Activated CD4-positive, alpha-beta T cell treated with anti-CD3 and anti-CD28 coated beads for 48 hours (primary cell): ENCODE data around the gene PLD3.
"Not testable (repeated sequence)": the region's sequence is repeated elsewhere in the genome, so short reads cannot be mapped to it uniquely, and the experiment has no call there.

ENCODE experiments used
- DNase-seq: peaks from one replicate; pipeline ENCODE4 v3.0.0-alpha.2; 2020

PLD3 gene

DNA sequence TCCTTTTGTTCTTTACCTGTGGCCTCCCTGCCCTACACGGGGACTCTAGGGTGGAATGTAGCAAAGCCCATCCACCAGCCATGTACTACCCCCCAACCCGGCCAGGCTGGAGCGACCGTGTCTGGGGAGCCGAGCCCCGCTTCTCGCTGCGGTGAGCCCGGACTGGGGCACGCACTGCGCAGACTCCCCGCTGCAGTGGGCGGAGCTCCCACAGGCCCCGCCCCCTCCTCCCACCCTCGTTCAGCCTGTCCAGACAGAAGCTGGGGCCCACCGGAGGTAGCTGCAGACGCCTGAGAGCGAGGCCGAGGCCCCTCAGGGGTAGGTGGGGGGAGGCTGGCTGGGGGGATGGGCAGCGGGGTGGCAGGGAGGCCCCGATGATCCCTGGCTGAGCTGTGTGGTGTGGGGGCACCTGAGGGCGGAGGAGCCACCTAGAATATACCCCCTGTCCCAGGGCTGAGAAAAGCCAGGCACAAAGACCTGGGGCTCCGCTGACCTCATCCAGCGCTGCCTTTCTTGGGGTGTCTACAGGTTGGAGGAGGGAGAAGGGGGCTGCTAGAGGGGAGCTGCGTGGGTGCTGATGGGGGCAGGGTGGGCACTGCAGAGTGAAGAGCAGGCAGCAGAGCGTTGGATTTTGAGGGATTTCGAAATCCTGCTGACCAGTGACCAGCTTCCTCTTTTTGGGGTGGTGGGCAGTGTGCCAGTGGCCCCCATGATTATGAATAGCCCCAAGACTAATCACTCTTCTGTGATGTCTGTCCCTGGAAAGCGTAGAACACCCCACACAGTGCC is 17.3 kb downstream of the PLD3 start:
- DNase-seq: peak; percentile 76

DNA sequence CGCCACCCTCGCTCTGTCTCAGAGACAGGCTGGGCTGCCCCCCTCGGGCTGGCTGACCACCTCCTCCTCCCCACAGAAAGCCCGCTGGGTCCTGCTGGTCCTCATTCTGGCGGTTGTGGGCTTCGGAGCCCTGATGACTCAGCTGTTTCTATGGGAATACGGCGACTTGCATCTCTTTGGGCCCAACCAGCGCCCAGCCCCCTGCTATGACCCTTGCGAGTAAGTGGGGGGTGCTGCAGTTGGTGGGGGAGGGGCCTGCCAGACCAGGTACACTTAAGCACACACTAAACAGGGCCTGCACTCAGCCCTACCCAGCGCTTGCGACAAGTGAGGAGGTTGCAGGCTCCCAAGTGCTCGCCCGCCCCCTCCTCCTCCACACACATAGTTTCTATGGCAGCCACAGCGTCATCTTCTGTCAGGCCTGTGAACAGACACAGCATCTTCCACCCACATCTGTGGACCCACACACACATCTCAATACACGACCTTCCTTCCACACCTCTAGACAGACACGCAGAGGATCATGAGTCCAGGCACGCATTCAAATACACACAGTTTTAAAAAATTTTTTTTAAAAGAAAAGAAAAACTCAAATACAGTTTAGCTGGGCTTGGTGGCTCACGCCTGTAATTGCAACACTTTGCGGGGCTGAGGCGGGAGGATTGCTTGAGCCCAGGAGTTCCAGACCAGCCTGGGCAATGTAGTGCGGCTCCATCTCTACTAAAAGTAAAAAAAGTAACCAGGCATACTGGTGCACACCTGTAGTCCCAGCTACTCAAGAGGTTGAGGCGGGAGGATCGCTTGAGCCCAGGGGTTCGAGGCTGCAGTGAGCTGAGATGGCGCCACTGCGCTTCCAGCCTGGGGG is 18.4 kb downstream of the PLD3 start:
- no peak for DNase-seq

DNA sequence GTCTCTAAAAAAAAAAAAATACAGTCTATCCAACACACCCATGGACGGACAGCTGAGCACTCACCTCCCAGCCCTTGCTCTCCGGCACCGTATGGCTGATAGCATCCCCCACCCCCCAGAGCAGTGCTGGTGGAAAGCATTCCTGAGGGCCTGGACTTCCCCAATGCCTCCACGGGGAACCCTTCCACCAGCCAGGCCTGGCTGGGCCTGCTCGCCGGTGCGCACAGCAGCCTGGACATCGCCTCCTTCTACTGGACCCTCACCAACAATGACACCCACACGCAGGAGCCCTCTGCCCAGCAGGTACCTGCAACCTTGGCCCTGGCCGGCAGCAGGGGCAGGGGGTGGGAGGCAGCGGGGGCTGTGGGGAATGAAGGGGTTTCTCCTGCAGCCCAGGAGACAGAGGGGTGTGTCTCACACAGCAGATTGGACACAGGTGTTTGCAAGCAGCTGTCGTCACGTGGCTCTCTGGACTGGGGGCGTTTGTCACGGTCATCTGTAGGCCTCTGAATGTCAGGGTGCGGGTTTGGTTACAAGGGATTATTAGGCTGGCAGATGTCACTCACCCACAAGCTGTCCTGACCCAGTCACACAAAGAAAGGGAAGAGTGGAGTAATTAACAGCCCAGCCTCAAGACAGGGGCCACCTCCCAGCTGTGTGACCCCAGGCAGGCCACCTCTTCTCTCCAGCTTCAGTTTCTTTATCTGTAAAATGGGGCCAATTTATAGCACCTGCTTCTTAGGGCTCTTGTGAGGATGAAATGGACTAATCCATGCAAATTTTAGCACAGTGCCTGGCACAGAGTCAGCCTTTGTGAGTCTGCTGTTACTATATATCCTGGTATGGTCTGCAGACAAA is 19.3 kb downstream of the PLD3 start:
- DNase-seq: no peak

DNA sequence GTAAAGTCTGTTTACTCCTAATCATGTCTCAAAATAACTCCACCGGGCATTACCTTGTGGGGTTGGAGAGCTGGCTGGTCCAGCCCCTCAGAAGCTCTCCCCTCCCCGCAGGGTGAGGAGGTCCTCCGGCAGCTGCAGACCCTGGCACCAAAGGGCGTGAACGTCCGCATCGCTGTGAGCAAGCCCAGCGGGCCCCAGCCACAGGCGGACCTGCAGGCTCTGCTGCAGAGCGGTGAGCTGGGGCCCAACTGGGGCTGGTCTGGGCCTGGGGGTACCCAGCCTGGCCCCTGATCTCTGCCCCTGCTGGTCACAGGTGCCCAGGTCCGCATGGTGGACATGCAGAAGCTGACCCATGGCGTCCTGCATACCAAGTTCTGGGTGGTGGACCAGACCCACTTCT is 21.3 kb downstream of the PLD3 start:
- no peak for DNase-seq

DNA sequence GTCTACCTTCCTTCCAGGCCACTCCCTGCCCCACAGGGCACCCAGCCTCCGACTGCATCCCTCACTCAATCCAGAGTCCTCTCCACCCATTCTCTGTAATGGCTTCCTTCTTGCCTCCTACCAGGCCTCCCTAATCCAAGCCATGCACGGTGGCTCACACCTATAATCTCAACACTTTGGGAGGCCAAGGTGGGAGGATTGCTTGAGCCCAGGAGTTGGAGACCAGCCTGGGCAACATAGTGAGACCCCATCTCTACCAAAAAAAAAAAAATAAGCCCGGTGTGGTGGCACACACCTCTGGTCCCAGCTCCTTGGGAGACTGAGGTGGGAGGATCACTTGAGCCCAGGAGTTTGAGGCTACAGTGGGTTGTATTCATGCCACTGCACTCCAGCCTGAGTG is 21.8 kb downstream of the PLD3 start:
- not testable (repeated sequence) for DNase-seq

DNA sequence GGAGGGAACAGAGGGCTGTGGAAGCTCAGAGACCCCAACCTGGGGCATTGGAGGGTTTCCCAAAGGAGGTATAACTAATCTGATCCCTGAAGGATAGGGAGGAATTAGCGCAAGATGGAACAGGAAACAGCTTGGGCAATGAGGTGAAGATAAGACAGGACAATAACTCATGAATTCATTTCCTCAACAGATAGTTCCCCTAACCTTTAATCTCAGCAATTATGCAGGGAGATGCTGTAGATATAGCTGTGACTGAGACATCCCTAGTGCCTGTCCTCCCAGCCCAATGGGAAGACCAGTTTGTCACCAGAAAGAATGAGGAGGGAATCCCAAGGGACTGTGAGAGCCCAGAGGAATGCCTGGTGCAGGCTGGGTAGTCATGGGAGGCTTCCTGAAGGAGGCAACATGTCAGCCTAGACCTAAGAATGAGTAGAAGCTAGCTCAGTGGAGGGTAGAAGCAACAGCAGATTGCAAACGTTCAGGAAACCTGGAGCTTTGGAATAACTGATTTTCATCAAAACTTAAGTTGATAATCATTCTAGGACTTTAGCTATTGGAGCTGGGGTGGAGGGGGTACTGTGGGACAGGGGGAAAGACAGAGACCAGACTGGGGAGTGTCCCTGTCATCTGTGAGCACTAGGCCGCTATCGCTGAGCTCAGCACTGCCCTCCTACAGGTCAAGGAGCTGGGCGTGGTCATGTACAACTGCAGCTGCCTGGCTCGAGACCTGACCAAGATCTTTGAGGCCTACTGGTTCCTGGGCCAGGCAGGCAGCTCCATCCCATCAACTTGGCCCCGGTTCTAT is 22.7 kb downstream of the PLD3 start:
- no peak for DNase-seq

DNA sequence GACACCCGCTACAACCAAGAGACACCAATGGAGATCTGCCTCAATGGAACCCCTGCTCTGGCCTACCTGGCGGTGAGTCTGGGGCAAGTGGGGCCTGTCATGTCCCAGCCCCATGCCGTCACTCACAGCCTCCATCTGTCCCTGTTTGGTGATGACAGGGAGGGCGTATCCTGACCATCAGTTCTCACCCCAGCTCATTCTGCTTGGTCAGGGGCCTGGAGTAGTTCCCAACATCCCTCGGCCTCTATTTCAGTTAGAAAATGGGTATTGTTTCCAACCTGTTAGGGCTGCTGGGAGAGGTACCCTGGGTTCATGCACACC is 23.3 kb downstream of the PLD3 start:
- no peak for DNase-seq

DNA sequence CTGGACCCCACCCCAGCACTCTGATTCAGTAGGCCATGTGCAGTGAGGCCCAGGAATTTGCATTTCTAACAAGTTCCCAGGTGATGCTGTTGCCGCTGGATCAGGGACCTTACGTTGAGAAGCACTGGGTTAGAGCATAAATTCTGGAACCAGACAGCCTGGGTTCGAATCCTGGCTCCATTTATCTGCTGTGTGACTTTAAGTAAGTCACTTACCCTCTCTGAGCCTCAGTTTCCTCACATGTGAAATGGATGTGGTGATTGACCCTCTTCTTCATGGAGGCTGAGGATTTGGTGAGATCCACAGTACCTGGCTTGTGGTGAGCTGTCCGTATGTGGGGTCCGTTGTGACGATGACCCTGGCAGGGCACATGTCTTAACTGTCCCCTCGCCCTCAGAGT is 25.6 kb downstream of the PLD3 start:
- no peak for DNase-seq

DNA sequence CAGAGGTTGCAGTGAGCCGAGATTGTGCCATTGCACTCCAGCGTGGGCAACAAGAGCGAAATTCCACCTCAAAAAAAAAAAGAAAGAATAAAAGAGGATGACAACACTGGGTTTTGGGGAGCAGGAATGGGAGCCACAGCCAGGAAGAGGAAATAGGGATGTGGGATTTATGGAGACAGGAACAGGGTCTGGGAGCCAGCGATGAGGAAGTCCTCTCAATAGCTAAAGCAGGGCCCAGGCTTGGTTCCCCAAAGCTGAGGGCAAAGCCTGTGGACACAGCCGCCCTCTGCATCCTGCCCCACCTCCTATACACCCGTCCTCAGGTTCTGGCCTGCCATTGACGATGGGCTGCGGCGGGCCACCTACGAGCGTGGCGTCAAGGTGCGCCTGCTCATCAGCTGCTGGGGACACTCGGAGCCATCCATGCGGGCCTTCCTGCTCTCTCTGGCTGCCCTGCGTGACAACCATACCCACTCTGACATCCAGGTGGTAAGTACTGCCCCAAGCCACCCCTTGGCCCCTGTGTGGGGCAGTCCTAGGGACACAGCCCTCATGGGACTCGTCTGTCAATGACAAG is 27.9 kb downstream of the PLD3 start:
- DNase-seq: no peak

DNA sequence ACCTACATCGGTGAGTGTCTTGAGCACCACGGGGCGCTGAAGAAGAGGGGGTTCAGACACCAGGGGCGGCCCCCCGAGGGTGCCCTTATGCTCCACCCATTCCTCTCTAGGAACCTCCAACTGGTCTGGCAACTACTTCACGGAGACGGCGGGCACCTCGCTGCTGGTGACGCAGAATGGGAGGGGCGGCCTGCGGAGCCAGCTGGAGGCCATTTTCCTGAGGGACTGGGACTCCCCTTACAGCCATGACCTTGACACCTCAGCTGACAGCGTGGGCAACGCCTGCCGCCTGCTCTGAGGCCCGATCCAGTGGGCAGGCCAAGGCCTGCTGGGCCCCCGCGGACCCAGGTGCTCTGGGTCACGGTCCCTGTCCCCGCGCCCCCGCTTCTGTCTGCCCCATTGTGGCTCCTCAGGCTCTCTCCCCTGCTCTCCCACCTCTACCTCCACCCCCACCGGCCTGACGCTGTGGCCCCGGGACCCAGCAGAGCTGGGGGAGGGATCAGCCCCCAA is 29.4 kb downstream of the PLD3 start:
- DNase-seq: no peak

DNA sequence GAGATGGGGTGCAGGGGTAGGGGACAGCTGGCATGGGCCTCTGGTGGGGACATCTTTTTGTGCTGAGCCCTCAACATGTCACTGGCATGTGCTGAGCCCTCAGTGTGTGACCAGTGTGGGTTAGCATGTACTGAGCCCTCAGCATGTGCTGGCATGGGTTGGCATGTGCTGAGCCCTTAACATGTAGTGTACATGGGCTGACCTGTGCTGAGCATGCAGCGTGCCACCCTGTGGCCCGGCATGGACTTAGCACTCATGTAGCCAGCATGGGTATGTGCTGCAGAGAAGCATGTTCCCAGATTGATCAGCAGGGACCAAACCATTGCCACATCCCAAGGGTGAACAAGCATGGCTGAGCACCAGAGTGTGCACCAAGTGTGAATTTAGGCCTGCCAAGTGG is 30.0 kb downstream of the PLD3 start:
- DNase-seq: no peak

DNA sequence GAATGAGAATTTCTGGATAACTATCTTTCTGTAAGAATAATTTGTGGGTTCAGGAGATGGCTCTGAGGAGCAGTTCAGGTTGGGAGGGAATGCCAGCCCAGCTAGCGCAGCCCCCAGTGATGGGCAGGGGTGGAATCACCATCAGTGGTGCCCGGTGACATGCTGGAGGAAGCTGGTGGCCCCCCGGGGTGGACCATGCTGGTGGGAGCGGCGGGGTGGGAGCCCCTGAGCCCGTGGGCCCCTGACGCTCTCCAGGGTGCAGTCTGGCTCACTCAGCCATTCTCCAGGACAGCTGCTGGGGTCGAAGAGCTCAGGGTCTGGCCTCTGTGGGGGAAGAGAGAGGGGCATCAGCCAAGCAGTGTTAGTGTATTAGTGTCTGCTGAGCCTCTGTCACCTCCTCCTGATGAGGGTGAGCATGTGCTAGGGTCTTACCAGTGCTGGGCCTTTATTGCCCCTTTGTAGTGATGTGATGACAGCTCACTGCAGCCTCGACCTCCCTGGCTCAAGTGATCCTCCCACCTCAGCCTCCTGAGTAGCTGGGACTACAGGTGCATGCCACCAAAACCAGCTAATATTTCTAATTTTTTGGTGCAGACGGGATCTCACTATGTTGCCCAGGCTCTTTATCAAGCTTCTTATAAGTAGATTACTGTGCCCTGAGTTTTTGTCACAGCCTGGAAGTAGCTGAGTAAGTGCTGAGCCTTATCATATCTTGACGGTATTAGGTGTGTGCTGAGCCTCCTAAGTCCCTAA is 31.1 kb downstream of the PLD3 start:
- no peak for DNase-seq

DNA sequence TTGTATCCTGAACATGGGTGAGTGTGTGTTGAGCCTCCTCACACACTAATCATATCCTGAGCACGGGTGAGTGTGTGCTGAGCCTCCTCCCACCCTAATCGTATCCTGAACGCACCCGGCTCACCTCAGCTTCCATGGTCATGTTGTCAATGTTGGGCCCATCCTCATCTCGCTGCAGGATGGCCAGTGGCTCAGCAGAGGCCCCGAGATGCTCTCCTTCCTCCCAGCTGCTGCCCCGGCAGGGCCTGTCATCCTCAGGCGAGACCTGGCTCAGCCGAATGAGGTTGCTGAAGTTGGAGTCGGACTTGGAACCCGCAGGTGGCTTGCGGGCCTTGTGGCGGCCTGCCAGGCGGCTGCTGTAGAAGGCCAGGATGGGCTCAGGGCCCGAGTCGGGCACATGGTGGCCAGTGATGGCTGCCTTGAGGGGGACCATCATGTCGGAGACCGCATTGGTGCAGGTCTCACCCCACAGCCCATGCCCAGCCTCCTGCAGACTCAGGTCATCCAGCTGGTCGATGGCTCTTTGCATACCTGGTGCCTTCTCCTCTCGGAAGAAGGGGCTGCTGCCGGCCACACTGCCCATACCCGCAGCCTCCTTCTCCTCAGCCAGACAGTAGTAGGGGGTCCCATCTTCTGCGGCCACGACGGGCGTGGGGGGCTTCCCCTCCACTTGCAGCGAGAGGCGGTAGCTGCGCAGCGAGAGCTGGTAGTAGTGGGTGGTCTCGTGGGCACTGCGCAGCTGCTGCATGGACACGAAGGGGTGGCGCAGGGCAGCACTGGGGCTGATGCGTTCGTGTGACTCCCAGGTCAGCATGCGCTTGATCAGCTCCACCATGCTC is 31.9 kb downstream of the PLD3 start:
- no peak for DNase-seq

DNA sequence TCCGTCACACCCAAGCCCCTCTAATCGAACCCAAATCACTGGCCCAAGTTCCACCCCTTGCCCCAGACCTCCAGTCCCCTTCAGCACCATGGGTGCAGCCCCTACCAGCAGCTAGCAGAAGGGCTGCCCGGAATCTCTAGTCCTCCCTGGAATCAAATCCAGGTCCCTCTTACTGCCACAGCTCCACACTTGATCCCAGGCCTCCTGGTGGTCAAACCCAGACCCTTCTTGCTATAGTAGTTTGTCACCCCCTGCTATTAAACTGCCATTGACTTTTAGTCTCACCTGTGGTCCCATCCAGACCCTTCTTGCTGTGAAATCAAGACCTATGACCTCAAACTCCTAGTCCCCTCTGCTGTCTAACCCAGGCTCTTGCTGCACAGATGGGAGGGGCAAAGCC is 32.8 kb downstream of the PLD3 start:
- DNase-seq: no peak

DNA sequence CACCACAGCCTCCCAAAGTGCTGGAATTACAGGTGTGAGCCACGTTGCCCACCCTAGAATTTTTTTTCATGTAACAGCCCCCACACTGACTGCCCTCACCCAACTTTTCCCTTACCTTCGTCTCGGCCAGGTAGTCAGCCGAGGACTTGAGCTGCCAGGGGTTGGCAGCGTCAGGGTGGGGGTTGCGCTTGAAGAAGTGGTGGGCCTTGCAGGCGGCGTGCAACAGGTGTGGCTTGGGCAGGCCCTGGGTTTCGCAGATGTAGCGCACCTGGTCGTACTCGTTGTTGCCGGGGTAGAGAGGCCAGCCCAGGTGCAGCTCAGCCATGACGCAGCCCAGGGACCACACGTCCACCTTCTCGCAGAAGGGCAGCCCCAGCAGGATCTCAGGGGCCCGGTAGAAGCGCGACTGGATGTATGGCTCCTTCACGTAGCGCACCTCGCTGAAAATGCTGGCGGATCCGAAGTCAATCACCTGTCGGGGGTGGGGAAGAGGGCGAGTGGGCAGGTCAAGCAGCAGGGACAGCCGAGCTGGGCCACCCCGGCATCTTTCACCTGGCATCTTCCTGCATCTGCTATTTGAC is 35.3 kb downstream of the PLD3 start:
- DNase-seq: no peak

DNA sequence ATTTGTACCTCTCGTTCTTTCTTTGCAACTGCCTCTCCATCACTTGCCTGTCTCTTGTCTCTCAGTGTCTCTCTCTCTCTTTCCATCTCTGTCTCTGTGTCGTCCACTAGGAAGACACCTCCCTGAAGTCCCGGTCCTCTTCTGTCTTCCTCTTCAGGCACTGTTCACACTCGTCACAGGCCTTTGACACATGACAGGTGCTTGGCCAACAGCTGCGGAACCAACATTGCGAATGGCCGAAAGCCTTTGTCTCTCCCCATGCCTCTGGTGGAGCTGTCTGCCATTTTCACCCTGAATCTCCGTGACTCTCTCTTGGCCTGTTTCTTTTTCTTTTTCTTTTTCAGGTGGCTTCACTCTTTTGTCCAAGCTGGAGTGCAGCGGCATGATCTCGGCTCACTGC is 38.7 kb downstream of the PLD3 start:
- DNase-seq: no peak

DNA sequence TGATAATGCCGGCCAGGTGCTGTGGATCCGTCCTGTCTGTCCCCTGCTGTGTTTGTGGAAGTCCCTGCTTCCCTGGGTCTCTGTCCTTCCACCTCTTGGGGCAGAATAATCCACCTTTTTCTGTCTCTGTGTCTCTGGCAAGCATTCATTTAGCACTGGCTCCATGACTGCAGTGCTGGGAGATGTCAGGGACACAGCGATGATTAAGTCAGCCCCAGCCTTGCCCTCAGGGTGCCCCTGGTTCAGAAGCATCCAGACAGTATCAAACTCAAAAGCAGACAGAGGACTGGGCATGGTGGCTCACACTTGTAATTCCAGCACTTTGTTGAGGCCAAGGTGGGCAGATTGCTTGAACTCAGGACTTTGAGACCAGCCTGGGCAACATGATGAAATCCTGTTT is 40.0 kb downstream of the PLD3 start:
- no peak for DNase-seq

DNA sequence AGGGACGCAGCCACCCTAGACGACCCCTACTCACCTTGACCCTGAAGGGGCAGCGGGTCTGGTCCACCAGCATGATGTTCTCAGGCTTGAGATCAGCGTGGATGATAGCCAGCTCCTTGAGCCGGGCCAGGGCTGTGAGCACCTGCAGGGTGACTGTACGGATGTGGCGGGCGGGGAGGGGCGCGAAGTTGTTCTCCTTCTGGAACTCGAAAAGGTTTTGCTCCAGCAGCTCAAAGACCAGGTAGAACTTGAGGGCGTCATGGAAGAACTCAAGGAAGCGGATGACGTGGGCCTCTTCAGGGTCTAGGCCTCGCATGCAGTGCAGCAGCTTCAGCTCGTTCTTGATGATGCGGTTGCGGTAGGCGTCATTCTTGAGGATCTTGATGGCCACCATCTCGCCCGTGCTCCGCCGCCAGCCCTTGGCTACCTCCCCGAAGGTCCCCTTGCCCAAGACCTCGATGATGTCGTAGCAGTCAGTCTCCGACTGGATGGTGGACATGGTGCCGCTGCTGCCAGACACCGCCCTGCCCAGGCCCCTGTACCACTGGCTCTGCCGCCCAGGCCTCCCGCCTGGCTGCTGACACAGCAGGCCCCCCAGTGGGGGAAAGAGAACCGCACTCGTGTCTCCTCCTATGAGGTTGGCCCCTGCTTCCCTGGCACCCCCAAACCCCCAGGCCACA is 41.0 kb downstream of the PLD3 start:
- no peak for DNase-seq

DNA sequence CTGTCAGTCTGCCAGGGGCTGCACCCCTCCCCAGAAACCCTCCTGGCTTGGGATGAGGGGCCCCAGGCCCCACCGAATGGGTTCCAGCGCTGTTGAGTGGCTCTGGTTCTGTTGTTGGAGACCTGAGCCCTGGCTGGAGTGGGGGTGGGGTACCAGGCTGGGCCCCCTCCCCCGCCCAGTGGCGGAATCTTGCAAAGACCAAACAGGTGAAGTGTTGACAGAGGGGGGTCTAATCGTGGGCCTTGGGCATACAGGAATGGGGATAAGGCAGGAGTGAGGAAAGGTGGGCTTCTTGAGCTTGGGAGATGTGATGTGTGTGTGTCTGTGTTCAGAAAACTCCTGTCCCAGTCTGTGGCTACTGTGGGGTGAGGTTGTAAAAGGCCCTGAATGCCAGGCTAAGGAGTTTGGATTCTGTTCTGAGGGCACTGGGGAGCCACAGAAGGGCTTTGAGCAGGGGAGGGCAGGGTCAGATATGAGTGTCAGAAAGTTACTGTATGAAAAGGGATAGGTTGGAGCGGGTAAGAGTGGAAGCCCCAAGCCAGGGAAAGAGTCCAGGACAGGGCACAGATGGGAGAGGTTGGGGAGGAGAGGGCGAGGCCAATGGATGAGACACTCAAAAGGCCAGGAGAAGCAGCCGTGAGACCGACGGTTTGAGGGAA is 41.7 kb downstream of the PLD3 start, which contains the start of gene HIPK4:
HIPK4 (minus strand) TSS at position 98 of the 659 bp plus-strand sequence. CDS start 279 bp downstream, outside the sequence.
- DNase-seq: no peak
